Endothelial cell (in vitro differentiated cells): Measurements from ENCODE around the gene MAML3. TPM values are rescaled to one million over a fixed set of nuclear protein-coding genes. Genes with fewer than 3 reads are reported as not detected.

Experiments
- DNase-seq: peaks from one replicate; pipeline ENCODE4 v3.0.0; 2021; ENCODE audit warnings: low spot score
- H3K27ac Mint-ChIP-seq: one replicate; pipeline ENCODE4 v1.8.0; 2021; ENCODE audit warnings: mixed read lengths, inconsistent platforms; ENCODE audit not compliant: unreplicated experiment
- H3K27me3 Mint-ChIP-seq: one replicate; pipeline ENCODE4 v1.8.0; 2021; ENCODE audit warnings: mild to moderate bottlenecking, moderate library complexity, mixed read lengths, inconsistent platforms; ENCODE audit not compliant: unreplicated experiment
- H3K36me3 Mint-ChIP-seq: one replicate; pipeline ENCODE4 v1.8.0; 2021; ENCODE audit warnings: mild to moderate bottlenecking, low read depth, mixed read lengths, inconsistent platforms; ENCODE audit not compliant: unreplicated experiment
- H3K4me1 Mint-ChIP-seq: one replicate; pipeline ENCODE4 v1.8.0; 2021; ENCODE audit warnings: mild to moderate bottlenecking, mixed read lengths, inconsistent platforms; ENCODE audit not compliant: unreplicated experiment
- H3K4me3 Mint-ChIP-seq: one replicate; pipeline ENCODE4 v1.8.0; 2021; ENCODE audit warnings: mild to moderate bottlenecking, mixed read lengths, inconsistent platforms; ENCODE audit not compliant: unreplicated experiment
- H3K9me3 Mint-ChIP-seq: one replicate; pipeline ENCODE4 v1.8.0; 2021; ENCODE audit warnings: mixed read lengths, inconsistent platforms; ENCODE audit not compliant: unreplicated experiment
- total RNA-seq: library from RNA; stranded (reverse); fragmentation: NEBNext Ultra II Directional; extraction: Animal tissue kit (Norgen Biotek cat#: 25700); gene quantifications from one replicate; pipeline ENCODE4 v1.2.1, GENCODE V29; 2021; ENCODE audit not compliant: unreplicated experiment
- TF ChIP-seq, protein P1 (sequence below): fragments of 200-600 bp; sonication (generic); IDR thresholded peaks from one replicate; pipeline ENCODE4 v1.5.0; 2021; ENCODE audit warnings: antibody characterized with exemption; ENCODE audit not compliant: unreplicated experiment

Gene MAML3
- total RNA-seq, 1 donor from 2014 or later, result 31.0 TPM

GRCh38 chr4:139692309-139693012 lies 461.5 kb downstream of the MAML3 start:
- peak; percentile 32 for DNase-seq
- Mint-ChIP-seq H3K36me3 (peaks cover 31% of the 10 kb centered on the region), H3K9me3 (no peaks in the 10 kb centered on the region), H3K4me3 (peak overlapping the region; percentile 17), H3K27me3 (peaks cover 4% of the 10 kb centered on the region), H3K4me1 (peaks cover 26% of the 10 kb centered on the region), H3K27ac (peak overlapping the region; percentile 82)
- TF ChIP-seq, protein P1, sequence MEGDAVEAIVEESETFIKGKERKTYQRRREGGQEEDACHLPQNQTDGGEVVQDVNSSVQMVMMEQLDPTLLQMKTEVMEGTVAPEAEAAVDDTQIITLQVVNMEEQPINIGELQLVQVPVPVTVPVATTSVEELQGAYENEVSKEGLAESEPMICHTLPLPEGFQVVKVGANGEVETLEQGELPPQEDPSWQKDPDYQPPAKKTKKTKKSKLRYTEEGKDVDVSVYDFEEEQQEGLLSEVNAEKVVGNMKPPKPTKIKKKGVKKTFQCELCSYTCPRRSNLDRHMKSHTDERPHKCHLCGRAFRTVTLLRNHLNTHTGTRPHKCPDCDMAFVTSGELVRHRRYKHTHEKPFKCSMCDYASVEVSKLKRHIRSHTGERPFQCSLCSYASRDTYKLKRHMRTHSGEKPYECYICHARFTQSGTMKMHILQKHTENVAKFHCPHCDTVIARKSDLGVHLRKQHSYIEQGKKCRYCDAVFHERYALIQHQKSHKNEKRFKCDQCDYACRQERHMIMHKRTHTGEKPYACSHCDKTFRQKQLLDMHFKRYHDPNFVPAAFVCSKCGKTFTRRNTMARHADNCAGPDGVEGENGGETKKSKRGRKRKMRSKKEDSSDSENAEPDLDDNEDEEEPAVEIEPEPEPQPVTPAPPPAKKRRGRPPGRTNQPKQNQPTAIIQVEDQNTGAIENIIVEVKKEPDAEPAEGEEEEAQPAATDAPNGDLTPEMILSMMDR, result no peak

DNA sequence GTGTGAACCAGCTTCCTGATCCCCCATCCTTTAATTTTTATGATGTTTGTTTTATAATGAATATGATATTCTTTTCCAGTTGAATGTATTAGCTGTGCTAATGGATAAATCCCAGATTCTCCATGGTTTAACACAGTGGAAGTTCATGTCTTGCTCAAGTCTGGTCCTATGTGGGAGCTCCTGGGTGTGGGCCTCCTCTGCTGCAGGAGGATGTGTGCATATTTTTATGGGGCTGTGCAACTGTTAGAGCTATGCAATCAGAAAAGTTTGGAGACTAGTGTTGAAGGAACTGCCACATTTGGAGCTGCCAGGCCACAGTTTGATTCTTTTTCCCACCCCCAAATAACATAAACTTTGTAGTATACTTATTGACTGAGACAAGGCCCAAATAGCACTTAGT lies 463.6 kb downstream of the MAML3 start:
- Mint-ChIP-seq H3K27ac (no peak overlapping the region), H3K9me3 (no peaks in the 10 kb centered on the region), H3K4me1 (peaks cover 37% of the 10 kb centered on the region), H3K36me3 (peaks cover 33% of the 10 kb centered on the region), H3K4me3 (no peak overlapping the region), H3K27me3 (peaks cover 4% of the 10 kb centered on the region)
- no peak for DNase-seq
- TF ChIP-seq, protein P1, result no peak

GRCh38 chr4:139689093-139689722 lies 464.8 kb downstream of the MAML3 start:
- TF ChIP-seq, protein P1, result no peak
- Mint-ChIP-seq H3K36me3 (peaks cover 39% of the 10 kb centered on the region), H3K27ac (no peak overlapping the region), H3K27me3 (peaks cover 4% of the 10 kb centered on the region), H3K9me3 (peaks cover 4% of the 10 kb centered on the region), H3K4me1 (peaks cover 43% of the 10 kb centered on the region), H3K4me3 (no peak overlapping the region)
- no peak for DNase-seq

GRCh38 chr4:139686988-139687387 lies 467.0 kb downstream of the MAML3 start:
- Mint-ChIP-seq H3K9me3 (peaks cover 10% of the 10 kb centered on the region), H3K36me3 (peaks cover 54% of the 10 kb centered on the region), H3K4me1 (peaks cover 47% of the 10 kb centered on the region), H3K4me3 (no peak overlapping the region), H3K27me3 (peaks cover 2% of the 10 kb centered on the region), H3K27ac (no peak overlapping the region)
- no peak for DNase-seq
- TF ChIP-seq, protein P1, result no peak

GRCh38 chr4:139686130-139686529 lies 467.9 kb downstream of the MAML3 start:
- Mint-ChIP-seq H3K36me3 (peaks cover 52% of the 10 kb centered on the region), H3K27me3 (peaks cover 2% of the 10 kb centered on the region), H3K27ac (no peak overlapping the region), H3K4me3 (no peak overlapping the region), H3K4me1 (peaks cover 46% of the 10 kb centered on the region), H3K9me3 (peaks cover 10% of the 10 kb centered on the region)
- TF ChIP-seq, protein P1, result no peak
- no peak for DNase-seq
